Activated CD4-positive, CD25-positive, alpha-beta regulatory T cell (primary cell): ENCODE measurements around the gene LCP2.

Experiments
- DNase-seq, 4 experiments: peaks; one replicate each; lab custom pipeline; 2025; lab: John Stamatoyannopoulos, UW

LCP2 gene

GRCh38 chr5:170296036-170296934 lies 1.3 kb downstream of the LCP2 start:
- no peak for DNase-seq

DNA sequence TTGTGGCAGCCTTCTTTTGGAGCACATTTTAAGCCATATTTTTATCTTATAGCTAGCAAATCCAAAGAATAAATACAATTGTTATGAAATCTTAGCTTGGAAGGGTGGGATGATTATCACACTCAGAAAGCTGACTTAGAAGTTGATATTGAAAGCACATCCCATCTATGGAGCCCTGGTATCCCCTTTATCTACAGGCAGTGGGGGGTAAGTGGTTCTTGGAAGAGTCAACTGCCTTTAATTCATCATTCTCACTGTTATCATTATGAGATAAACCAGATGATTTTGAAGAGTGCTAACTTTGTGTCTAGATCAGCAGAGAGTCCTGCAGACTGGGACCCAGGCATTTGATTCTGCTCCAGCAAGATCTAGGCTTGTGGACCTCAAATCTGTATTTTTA lies 3.0 kb downstream of the LCP2 start:
- DNase-seq: no peak

- no peak for DNase-seq
Measured at GRCh38 chr5:170294057-170294456, 3.5 kb downstream of the LCP2 start.

DNA sequence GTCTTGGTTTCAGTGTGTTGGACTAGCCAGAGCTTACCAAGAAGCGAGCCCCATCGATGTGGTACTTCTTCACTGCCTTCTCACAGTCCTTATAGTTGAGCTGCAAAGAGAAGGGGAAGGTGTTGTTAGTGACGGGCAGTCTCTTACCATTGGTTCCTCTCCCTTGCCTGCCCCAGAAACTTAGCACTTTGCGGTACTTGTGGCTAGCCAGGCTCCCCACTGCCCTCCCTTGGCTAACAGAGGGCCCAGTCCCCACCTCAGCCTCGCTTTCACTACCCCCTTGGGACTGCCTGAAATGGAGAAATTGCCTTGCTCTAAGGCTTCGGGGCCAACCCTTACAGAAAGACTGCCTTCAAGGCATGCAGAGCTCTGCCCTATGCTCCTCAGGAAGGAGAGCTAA lies 4.3 kb downstream of the LCP2 start:
- peak in 1 of 4 experiments; percentile 23 for DNase-seq

DNA sequence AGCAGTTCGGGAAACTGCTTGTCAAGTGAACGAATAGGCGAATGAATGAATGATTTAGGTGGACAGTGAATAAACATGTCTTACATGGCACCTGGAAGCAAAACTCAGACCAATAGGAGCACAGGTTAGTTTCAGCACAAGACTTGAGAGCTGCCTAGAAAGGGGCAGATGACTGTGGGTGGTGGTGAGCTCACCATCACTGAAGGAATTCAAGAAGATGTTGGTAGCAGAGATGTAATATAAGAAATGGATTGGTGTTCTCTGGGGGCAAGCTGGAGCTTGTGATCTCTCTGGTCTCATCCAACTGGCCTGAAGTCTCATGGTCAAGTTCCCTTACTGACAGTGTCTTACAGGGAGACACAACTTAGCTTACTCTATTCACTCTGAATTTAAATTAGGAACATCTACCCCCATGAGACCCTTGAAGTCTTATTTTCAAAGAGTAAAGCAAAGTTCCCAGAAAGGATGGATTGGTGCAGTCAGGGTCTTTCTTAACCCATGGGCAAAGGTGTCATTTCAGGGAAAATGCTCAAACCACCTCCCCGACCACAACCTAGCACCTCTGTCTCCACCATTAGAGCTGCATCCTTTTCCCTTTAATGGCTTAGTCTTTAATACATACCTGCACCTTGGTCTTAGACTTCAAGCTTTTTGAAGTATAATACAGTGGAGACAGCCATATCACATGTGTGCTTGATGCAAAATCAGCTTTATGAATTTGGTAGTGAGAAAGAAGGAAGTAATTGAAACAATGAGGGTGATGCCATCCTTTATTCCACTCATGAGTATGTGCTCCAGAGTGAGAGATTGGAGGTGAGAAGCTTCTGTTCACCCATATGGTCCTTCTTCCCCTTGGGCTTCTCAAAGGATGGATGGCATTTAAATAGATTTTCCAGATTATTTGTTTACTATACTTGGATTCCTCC lies 5.1 kb downstream of the LCP2 start:
- no peak for DNase-seq

DNA sequence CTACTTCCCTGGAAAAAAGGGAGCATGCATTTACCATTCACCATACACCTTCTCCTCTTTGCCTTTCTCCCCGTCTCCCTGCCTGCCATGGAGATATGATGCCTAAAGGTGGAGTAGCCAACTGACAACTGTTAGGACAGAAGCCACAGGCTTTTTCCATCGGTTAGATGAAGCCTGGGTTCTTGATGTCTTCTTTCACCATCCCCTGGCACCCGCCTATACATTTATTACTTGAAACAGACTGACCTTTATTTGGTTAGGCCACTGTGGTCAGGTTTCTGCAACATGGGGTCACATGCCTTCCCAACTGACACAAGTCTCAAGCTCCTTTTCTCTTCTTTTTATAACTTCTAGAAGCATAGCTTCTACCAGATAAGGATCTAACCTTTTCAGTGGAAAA lies 7.1 kb downstream of the LCP2 start:
- DNase-seq: no peak

DNA sequence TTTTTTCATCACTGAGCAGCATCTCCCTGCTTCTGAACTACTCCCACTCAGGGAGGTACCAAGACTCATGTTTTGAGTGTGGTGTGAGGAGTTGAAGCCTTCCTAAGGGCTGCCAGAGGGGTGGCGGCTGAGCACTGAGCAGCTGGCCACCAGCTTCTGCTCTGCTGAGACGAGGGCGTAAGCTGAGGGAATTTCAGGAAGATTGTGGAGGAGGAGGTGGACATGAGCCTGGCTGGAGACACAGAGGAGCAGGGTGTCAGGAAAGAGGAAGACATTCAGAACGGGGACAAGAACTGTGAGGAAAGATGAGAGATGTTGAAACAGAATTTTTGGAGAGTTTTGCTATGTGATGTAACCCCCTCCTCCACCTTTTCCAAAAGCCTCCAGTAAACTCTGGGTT lies 7.8 kb downstream of the LCP2 start:
- DNase-seq: no peak

DNA sequence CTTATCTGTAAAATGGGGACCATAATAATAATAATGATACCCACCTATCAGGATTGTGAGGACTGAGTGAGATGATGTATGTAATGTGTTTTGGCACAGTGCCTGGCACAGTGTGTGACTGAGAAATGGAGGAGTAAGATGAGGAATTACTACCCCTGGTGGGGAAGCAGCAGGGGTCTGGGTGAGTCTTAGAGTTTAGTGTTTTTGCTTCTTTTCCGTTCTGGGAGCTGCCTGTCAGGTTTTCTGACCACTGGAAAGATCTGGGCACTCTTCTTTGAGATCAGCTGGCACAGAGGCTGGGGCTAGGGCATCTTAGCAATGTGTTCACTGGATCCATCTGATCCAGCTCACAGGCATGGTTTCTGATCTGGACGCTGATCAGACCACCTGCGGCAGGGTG lies 8.5 kb downstream of the LCP2 start:
- DNase-seq: no peak

GRCh38 chr5:170288551-170288950 lies 9.0 kb downstream of the LCP2 start:
- no peak for DNase-seq

DNA sequence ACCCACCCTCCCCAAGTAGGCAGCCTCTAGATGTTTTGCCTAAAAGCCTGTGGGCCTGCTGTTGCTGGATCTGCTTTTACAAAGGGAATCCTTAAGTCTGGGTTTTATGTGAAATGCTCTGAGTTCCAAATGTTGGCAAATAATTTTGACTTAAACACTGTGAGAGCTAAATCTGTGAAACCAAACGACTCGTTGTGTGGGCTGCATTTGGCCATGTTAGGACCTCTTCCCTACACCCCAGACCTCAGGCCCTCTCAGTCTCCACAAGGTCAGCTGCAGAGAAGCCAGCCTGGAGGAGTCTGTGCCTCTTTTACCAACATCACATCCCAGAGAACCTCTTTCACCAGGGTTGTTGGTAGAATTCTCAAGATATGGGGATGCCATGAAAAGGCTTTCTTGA lies 9.4 kb downstream of the LCP2 start:
- DNase-seq: no peak

- DNase-seq: no peak
Measured at GRCh38 chr5:170287532-170287931, 10.0 kb downstream of the LCP2 start.

GRCh38 chr5:170286386-170286925 lies 11.1 kb downstream of the LCP2 start:
- no peak for DNase-seq

DNA sequence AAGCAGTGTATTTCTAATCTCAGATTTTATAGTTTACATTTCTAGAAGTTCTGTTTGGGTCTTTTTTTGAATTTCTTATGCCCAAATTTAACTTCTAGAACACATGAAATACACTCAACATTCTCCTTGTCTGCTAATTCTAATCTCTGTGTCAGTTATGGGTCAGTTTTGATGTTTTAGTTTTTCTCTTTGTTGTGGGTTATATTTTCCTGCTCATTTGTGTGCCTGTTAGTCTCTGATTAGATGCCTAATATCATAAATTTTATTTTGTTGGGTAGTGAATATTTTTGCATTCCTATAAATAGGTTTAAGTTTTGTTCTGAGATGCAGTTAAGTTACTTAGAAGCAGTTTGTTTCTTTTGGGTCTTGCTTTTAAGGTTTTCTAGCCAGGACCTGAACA lies 12.4 kb downstream of the LCP2 start:
- DNase-seq: no peak

GRCh38 chr5:170284231-170284630 lies 13.3 kb downstream of the LCP2 start:
- no peak for DNase-seq

GRCh38 chr5:170283296-170283695 lies 14.3 kb downstream of the LCP2 start:
- no peak for DNase-seq

- no peak for DNase-seq
Measured at GRCh38 chr5:170280011-170280493, 17.5 kb downstream of the LCP2 start.

- no peak for DNase-seq
Measured at GRCh38 chr5:170279459-170279817, 18.1 kb downstream of the LCP2 start.

DNA sequence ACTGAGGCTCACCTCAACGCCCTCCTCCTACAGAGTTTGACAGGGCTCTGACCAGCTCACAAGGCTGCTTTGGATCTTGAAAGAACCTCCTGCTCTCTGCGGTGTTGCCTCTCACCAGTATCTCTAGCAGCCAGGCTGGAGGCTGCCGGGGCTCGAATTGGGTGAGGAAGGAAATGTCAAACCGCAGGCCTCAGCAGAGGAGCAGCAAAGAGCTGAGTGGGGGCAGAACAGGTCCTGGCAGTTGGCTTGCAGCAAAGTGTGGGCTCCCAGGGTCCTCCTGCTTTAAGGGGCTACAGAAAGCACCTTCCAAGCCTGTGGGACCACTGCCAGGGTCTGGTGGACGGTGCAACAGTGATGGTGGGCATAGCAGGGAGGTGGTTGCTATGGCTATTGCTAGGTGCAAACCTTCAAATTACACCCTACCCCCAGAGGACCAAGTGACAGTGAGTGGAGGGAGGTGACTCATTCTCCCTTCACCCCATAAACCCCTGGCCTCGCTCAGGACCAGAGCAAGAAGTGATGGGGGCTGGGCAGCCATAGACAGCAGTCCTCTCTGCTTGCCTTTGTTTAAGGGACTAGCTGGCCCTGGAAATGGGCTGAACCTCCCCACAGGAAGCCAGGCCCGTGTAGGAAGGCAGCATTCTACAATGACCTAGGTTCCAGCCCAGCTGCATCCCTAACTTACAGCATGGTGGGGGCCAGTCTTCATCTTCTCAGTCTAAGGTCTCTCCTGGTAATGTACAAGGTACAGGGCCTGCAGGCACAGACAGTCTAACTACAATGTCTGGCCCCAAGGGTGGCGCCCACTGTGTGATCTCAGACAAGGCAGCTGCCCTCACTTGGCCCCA lies 18.7 kb downstream of the LCP2 start:
- peak; percentile 44 to 74 (median 70) for DNase-seq

GRCh38 chr5:170277867-170278281 lies 19.7 kb downstream of the LCP2 start:
- DNase-seq: no peak

- DNase-seq: no peak
Measured at GRCh38 chr5:170276140-170276539, 21.4 kb downstream of the LCP2 start.

DNA sequence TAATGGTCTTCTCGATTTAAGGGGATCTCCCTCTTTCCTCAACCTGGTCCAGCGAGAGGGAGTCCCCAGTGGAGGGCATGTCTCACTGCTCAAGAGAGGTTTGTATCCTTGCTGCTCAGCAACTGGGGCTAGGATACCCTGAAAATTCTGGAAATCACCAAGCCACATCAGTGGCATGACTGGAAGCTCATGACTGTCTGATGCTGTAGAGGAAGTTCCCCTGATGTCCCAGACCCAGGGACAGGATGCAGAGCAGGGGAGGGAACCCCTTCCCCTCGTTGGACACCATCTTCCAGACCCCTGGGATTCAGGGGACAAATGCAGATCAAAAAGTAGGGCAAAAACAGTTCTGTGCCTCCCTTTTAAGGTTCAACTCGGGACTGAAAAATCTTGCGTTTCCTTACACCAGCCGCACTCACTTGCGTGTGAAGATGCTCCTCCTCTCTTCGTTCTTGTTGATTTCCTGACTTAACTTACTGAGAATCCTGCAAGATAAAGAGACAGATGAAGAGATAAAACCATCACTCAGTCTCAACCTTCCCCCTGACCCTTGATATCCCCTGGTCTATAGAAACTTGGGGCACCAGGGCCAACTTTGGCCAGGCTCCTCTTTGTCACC lies 22.1 kb downstream of the LCP2 start:
- no peak for DNase-seq
